Ammon's horn (tissue), 1 donor: Measurements from ENCODE around the gene ARHGAP23.

ENCODE experiments used
- DNase-seq: peaks from one replicate; pipeline ENCODE4 v3.0.0-alpha.2; 2016; ENCODE audit warnings: low spot score

The ARHGAP23 gene

GRCh38 chr17:38443356-38444031 is 15.2 kb downstream of the ARHGAP23 start:
- no peak for DNase-seq

GRCh38 chr17:38444151-38444550 is 15.9 kb downstream of the ARHGAP23 start:
- DNase-seq: peak; percentile 86

GRCh38 chr17:38447502-38448085 is 19.3 kb downstream of the ARHGAP23 start:
- DNase-seq: no peak

GRCh38 chr17:38448208-38448771 is 20.0 kb downstream of the ARHGAP23 start:
- no peak for DNase-seq

GRCh38 chr17:38449364-38449763 is 21.1 kb downstream of the ARHGAP23 start:
- no peak for DNase-seq

- no peak for DNase-seq
Observed at GRCh38 chr17:38450557-38451029, 22.3 kb downstream of the ARHGAP23 start.

- no peak for DNase-seq
Observed at GRCh38 chr17:38451030-38451839, 23.0 kb downstream of the ARHGAP23 start.

GRCh38 chr17:38451840-38452529 is 23.7 kb downstream of the ARHGAP23 start:
- DNase-seq: no peak

GRCh38 chr17:38452719-38453118 is 24.5 kb downstream of the ARHGAP23 start:
- DNase-seq: no peak

- DNase-seq: no peak
Observed at GRCh38 chr17:38453951-38454421, 25.7 kb downstream of the ARHGAP23 start.

GRCh38 chr17:38454532-38454931 is 26.3 kb downstream of the ARHGAP23 start:
- peak; percentile 96 for DNase-seq

GRCh38 chr17:38455288-38455915 is 27.1 kb downstream of the ARHGAP23 start:
- no peak for DNase-seq

- no peak for DNase-seq
Observed at GRCh38 chr17:38456031-38456815, 28.0 kb downstream of the ARHGAP23 start.

GRCh38 chr17:38457577-38458371 is 29.5 kb downstream of the ARHGAP23 start:
- DNase-seq: no peak

- no peak for DNase-seq
Observed at GRCh38 chr17:38458521-38458920, 30.3 kb downstream of the ARHGAP23 start.

GRCh38 chr17:38459567-38459966 is 31.3 kb downstream of the ARHGAP23 start:
- no peak for DNase-seq

- no peak for DNase-seq
Observed at GRCh38 chr17:38460082-38460715, 31.9 kb downstream of the ARHGAP23 start.

- DNase-seq: no peak
Observed at GRCh38 chr17:38460716-38461630, 32.7 kb downstream of the ARHGAP23 start.
